NCI-H2107 treated with DMSO at 0.1 percent for 48 hours (cell line): ENCODE data around the gene DNAAF8.
A peak's percentile ranks its signal among the peaks of the same experiment; 100 is the strongest.

Experiments used
- DNase-seq: peaks from one replicate; lab custom pipeline; 2025; ENCODE audit not compliant: unreplicated experiment; lab: John Stamatoyannopoulos, UW

The DNAAF8 gene

DNA sequence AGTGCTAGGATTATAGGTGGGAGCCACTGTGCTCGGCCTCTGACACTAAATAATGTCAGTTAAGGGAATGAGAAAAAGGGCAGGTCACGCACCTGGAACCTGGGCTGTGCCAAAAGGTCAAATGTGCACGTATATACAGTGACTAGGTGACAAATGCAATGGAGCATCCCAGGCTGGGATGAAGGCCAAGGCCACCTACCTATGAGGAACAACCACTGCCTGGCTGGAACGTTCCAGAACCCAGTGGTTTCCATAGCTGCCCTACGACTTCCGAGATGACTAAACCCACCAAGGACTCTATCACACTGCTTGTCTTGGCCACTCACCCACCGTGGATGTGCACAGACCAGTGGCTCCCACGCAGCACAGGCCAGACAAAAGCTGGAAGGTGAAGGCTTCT is 16.6 kb downstream of the DNAAF8 start:
- DNase-seq = no peak

DNA sequence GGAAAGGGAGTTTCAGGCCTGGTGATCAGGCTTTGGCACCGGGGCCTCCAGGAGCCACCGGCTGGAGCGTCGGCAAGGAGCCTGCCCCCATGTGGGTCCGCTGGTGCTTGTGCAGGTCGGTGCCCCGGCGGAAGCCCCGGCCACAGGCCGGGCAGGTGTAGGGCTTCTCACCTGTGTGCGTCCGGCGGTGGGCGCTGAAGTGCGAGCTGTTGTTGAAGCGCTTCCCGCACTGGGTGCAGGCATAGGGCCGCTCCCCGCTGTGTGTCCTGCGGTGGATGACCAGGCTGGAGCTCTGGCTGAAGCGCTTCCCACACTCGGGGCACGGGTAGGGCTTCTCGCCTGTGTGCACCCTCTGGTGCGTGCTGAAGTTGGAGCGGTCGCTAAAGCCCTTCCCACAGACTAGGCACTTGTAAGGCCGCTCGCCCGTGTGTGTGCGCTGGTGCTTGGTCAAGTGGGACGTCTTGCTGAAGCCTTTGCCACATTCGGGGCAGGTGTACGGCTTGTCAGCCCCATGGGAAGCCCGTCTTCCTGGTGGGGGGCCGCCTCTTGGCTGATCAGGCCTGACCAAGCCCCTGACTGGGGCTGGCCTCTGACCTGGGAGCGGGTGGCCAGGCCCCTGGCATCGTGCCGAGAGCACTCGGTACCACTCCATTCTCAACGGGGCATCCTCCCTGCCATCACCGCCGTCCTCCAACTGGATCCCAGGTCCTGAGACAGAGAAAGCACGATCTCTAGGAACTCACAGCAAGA is 18.2 kb downstream of the DNAAF8 start:
- no peak for DNase-seq

DNA sequence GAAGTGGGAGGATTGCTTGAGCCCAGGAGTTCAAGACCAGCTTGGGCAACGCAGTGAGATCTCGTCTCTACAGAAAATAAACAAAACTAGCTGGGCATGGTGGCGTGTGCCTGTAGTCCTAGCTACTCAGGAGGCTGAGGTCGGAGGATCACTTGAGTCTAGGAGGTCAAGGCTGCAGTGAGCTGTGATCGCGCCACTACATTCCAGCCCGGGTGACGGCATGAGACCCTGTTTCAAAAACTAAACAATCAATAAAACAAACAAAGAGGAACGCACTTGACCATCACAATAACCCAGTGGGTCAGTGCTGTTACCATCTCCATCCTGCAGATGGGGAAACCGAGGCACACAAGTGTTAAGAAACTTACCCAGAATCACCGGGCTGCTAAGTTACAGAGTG is 18.9 kb downstream of the DNAAF8 start:
- DNase-seq = no peak

DNA sequence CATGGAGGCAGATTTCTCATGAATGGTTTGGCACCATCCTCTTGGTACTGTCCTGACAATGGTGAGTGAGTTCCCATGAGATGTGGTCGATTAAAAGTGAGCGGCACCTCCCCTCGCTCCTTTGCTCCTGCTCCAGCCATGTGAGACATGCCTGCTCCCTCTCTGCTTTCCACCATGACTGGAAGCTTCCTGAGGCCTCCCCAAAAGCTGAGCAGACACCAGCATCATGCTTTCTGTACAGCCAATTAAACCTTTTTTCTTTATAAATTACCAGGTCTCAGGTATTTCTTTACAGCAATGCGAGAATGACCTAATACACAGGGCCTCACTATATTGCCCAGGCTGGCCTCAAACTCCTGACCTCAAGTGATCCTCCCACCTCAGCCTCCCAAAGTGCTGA is 20.5 kb downstream of the DNAAF8 start:
- DNase-seq = no peak

DNA sequence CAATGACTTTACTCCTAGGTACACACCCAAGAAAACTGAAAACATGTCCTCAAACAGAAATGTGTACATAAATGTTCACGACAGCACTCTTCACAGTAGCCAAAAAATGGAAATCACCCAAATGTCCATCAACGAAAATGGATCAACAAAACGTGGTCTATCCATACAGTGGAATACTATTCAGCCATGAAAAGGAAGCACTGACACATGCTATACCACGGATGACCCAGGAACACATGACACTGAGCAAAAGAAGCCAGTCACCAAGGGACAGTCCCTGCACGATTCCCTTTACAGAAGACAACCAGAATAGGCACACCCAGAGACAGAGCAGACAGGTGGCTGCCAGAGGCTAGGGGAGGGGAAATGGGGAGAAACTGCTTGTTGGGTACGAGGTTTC is 21.4 kb downstream of the DNAAF8 start:
- DNase-seq = no peak

DNA sequence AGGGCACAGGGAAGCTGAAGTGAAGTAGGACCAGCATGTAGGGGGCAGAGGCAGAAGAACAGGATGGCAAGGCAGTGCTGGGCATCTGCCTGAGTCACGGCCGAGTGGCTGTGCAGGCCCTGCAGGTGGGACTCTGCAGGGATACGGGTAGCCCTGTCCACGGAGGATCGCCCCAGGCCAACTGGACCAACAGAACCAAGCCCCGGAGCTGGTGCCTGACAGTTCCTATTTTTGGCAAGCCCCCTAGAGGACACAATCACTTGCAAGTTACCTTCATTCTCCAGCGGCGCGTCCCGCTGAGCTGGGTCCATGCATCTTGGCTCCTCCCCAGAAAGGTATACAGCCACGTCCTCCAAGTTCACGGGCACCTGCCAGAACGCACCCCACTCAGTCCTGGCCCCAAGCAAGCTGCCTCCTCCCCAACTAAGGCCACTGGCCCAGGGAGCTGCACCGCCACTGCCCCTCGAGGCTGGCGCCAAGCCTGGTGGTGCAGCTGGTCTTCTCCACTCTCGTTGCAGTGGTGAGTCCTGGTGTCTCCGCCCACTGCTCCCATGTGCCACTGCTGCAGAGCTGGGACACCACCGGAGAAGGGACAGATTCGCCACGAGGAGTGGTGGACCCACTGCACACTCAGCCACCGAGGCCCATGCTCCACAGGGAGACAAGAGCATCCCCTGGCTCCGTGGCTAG is 26.0 kb downstream of the DNAAF8 start:
- no peak for DNase-seq

DNA sequence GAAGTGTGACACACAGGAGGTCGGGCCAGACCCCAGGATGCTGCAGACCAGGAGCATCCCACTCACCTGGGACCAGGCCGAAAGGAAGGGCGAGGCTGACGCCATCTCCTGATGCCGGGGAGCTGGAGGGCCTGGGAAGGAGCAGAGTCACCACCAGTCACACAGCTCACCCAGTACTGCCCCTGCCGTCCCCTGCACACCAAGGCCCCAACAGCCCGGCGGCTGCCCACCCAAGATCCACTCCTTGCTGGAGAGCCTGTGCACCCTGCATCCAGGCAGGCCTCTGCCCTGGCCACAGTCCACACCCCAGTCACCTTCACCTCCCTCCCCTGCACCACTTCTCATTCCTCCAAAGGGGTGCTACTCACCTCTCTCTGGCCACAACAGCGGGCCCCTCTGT is 27.9 kb downstream of the DNAAF8 start:
- no peak for DNase-seq

DNA sequence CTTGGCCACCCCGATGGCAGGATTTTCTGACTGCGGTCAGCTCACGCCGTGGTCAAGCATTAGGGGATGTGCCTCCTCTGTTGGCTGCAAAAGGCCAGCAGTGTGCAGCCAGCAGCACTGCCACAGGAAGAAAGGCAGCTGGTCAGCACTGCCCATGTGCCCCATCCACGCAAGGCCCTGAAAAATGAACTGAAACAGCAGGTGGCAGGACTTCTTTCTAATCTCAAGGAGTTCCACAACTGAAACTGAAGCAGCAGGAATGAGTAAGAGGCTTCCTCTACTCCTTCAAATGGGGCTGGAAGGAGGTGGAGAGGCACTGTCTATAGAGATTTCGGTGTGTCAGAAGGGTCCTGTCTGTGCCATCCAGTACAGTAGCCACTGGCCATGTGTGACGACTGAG is 29.5 kb downstream of the DNAAF8 start:
- no peak for DNase-seq

DNA sequence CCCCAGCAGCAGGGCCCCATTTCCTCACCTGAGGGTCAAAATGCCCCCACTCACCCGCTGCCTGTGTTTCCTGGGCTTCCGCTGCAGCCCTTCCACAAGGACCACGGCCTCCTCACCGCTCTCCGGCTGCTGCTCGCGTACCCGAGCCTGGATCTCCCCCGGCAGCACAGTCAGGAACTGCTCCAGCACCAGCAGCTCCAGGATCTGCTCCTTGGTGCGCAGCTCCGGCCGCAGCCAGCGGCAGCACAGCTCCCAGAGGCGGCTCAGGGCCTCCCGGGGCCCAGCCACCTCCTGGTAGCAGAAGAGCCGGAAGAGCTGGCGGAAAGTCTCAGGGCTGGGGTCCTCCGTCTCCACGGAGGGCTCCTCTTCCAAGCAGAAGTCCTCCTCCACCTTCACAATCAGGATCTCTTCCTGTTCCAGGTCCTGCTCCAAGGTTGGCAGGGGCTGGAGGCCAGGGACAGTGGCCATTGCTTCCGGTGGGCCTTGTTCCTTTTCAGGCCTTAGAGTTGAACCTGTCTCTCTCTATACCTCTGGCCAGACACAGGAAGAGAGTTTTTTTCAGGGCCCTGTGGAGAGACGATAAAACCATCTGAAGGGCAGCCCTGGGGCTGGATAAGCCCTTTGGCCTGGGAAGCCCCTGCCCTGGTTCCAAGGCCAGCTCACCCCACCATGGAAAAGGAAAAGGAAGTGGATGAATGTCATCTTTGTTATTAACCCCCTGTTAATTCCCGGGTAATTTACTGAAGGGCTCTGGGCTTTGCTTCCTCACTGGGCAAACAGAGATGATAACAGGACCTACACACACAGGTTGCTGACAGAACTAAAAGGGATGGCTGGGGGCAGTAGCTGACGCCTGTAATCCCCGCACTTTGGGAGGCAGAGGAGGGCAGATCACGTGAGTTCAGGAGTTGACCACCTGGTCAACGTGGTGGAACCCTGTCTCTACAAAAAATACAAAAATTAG is 31.5 kb downstream of the DNAAF8 start:
- DNase-seq = no peak

DNA sequence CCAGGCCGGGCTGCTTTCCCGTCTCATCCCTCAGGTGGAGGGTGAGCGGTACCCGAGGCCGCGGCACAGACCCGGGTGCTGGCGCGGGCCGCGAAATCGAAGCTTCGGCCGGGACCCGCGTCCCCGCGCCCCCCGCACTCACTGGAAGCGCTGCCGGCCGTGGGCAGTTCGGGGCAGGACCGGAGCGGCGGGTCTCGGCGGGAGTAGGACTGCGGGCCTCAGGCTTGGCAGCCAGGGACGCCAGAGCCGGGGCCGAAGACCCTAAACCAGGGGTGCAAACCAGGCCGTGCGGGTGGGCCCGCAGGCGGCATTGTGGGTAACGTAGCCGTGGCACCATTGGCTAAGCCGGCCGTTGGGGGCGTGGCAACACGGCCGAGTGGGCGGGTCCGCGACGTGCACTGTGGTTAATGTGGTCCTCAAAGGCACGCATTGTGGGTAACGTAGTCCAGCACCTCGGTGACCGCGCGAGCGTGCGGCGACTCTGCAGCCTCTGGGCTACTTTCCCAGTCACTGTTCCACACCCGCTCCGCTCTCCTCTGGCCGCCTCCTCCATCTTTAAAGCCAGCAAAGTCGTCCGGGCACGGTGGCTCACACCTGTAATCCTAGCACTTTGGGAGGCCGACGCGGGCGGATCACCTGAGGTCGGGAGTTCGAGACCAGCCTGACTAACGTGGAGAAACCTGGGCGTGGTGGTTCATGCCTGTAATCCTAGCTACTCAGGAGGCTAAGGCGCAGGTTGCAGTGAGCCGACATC is 32.7 kb downstream of the DNAAF8 start, which contains the start of gene ZNF500:
TSS of gene ZNF500 (minus strand) at position 288 of the 754 bp plus-strand sequence. CDS start 1,184 bp downstream, outside the sequence.
- peak; percentile 91 for DNase-seq

DNA sequence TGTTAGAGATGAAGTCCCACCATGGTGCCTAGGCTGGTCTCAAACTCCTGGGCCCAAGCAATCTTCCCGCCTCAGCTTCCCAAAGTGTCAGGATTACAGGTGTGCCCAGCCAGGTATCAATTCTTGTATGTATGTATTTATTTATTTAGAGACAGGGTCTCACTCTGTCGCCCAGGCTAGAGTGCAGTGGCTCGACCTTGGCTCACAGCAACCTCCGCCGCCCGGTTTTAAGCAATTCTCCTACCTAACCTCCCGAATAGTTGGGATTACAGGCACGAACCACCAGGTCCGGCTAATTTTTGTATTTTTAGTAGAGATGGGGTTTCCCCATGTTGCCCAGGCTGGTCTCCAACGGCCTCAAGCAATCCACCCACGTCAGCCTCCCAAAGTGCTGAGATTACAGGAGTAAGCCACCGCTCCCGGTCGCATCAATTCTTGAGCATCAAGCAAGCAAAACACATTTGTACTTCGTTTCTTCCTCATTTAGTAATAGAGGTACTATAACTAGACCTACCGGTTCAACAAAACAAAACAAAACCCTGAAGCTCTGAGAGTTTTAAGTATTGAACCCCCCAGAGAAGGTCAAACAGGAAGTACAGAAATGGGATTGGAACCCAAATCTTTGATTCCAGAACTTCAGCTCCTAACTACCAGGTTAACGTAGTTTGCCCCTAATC is 33.7 kb downstream of the DNAAF8 start:
- no peak for DNase-seq

DNA sequence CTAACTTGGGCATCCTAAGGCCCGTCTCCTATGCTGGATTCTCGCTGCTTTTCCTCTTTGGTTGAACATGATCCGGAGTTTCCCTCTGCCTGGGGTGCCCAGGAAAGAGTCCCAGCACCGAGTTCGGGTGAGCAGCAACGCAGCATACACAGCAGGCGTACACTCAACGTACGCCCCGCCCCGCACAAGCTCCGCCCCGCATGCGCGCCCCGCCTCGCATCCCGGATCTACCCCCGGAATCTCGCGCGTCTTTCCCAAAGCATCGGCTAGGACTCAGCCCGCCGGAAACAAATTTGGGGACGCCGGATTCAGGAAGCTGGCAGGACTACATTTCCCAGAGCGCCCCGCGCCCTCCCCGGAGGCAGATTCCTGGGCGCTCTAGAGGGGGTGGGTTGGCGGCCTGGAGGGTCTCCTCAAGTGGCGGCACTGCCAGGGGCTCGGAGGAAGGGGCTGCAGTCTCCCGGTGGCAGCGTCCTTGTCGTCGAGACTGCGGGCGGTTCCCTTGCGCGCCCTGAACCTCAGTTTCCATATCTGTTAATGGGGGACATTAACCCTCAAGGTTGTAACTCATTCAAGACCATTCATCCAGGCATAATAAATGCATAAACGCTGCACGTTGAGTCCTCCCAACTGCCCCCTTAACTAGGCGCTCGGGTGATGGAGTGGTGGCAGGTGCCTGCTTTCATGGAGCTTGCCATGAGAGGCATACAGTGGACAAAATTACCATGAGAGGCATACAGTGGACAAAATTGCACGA is 34.4 kb downstream of the DNAAF8 start:
- peak; percentile 89 for DNase-seq

DNA sequence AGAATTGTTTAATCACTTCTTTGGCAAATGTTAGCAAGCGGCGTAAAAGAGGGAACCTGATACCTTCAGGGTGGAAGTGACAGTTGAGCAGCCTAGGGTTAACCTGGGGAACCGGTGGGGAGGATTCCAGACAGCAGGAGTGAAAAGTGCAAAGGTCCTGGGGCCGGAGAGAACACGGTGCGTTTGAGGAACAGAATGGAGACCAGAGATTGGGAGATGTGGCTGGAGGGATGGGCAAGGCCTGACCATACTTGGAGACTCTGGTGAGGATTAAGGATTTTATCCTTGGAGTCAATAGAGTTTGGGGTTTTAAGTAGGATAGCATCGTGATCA is 34.9 kb downstream of the DNAAF8 start:
- DNase-seq = no peak

DNA sequence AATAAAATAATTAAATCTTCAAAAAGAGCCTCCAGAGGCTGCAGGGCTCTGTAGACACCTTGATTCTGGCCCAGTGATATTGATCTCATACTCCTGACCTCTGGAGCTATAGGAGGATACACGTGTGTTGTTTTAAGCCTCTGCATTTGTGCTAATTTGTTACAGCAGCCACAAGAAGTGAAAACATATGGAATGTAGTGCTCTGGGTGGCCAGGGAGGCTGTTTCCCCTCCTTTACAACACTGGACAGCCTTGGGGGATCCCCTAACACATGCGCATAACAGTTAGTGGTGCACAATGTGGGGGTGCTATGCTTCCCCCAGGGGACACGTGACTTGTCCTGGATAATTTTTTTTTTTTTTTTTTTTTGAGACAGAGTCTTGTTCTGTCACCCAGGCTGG is 37.3 kb downstream of the DNAAF8 start:
- DNase-seq = no peak

DNA sequence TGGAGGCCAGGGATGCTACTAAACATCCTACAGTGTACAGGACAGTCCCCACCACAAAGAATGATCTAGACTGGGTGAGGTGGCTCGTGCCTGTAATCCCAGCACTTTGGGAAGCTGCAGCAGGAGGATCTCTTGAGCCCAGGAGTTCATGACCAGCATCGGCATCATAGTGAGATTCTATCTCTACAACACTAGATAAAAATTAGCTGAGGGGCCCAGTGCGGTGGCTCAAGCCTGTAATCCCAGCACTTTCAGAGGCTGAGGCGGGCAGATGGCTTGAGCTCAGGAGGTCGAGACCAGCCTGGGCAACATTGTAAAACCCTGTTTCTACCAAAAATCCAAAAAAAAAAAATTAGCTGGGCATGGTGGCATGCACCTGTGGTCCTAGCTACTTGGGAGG is 38.0 kb downstream of the DNAAF8 start:
- DNase-seq = no peak

DNA sequence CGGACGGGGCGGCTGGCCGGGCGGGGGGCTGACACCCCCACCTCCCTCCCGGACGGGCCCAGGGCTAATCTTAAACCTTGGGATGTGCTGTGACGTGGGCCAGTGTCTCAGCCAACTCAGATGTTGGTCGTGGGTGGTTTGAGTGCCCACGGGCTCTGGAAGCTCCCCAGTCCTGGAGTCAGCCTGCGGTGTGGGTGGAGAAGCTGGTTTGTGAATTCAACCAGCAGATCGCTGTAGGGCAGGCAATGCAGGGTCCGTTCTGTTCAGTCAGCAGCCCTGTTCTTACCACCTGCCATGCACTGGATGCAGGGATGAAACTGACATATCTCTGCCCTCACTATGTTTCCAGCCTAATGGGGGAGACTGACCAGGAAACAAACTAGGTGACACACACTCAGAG is 40.7 kb downstream of the DNAAF8 start:
- DNase-seq = no peak

DNA sequence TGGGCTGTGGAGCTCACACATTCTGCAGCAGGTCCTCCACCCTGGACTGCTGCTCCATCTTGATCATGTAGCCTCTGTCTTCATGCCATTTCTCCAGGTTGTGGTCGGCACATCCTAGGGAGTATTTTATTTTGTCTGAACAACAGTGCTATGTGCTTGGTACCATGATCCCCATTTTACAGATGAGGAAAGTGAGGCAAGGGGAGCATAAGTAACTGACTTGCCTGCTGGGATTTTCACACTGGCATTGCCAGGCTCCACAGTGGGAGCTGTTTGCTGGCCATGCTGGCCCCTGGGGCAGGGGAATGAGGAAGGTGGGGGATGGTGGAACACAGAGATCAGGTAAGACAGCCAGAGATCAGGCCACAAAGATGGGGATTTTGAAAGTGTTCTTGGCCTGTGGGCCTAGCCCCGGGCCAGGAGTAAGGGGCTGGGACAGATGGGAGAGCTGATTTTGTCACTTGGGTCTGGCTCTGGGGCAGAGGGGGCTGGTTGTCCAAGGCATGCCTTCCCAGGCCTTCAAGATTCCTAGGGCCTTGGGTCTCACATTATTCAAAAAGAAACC is 41.9 kb downstream of the DNAAF8 start:
- no peak for DNase-seq

DNA sequence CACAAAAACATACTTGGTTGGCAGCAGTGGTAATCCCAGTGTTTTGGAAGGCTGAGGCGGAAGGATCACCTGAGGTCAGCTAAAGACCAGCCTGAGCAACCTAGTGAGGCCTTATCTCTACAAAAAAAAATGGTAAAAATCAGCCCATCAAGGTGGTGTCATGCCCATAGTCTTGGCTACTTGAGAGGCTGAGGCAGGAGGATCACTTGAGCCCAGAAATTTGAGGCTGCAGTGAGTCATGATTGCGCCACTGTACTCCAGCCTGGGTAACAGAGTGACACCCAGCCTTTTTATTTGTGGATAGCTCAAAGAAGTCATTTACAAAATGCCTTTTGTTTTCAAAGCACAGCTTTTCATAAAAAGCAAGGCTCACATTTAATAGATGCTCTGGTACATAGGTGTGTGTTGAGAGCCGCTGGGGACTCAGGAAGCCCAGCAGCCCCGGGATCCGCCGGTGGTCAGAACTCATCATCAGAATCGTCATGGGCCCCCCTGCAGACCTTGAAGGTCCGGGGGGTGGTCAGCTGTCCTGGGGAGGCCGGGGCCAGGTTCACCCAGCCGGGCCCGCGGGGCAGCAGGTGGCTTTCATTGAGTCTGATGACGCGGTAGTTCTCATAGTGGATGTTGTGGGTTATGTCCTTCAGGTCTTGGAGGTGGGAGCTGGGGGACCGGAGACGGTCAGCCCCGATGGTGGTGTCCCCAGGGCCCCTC is 43.2 kb downstream of the DNAAF8 start:
- DNase-seq = no peak

DNA sequence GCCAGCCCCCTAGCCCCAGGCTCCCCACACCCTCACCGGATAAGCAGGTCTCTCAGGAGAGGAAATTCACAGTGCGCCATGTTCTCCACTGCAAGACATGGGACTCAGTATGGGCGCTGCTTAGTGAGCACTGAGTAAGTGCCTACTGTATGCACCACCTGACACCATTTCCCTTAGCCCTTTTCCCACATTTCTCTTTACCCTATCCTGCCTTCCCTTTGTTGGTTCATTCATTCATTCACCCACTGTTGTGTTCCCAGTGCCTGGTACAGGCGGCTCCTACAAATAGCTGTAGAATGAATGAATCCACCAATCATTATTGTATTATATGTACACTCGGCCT is 43.7 kb downstream of the DNAAF8 start:
- DNase-seq = no peak
